Endothelial cell (in vitro differentiated cells): Measurements from ENCODE around the gene OR5D16. TPM values are rescaled to one million over a fixed set of nuclear protein-coding genes. Genes with fewer than 3 reads are reported as not detected.

Experiments used
- DNase-seq: peaks from one replicate; pipeline ENCODE4 v3.0.0; 2021; ENCODE audit warnings: low spot score
- H3K27ac Mint-ChIP-seq: one replicate; pipeline ENCODE4 v1.8.0; 2021; ENCODE audit warnings: mixed read lengths, inconsistent platforms; ENCODE audit not compliant: unreplicated experiment
- H3K27me3 Mint-ChIP-seq: one replicate; pipeline ENCODE4 v1.8.0; 2021; ENCODE audit warnings: mild to moderate bottlenecking, moderate library complexity, mixed read lengths, inconsistent platforms; ENCODE audit not compliant: unreplicated experiment
- H3K36me3 Mint-ChIP-seq: one replicate; pipeline ENCODE4 v1.8.0; 2021; ENCODE audit warnings: mild to moderate bottlenecking, low read depth, mixed read lengths, inconsistent platforms; ENCODE audit not compliant: unreplicated experiment
- H3K4me1 Mint-ChIP-seq: one replicate; pipeline ENCODE4 v1.8.0; 2021; ENCODE audit warnings: mild to moderate bottlenecking, mixed read lengths, inconsistent platforms; ENCODE audit not compliant: unreplicated experiment
- H3K4me3 Mint-ChIP-seq: one replicate; pipeline ENCODE4 v1.8.0; 2021; ENCODE audit warnings: mild to moderate bottlenecking, mixed read lengths, inconsistent platforms; ENCODE audit not compliant: unreplicated experiment
- H3K9me3 Mint-ChIP-seq: one replicate; pipeline ENCODE4 v1.8.0; 2021; ENCODE audit warnings: mixed read lengths, inconsistent platforms; ENCODE audit not compliant: unreplicated experiment
- CTCF ChIP-seq: fragments of 200-600 bp; sonication (generic); IDR thresholded peaks from one replicate; pipeline ENCODE4 v1.5.0; 2021; ENCODE audit warnings: antibody characterized with exemption; ENCODE audit not compliant: unreplicated experiment
- long read RNA-seq: library from polyadenylated mRNA; unstranded; transcript quantifications from one replicate; pipeline ENCODE4 v2.0.0, GENCODE V29; 2020; ENCODE audit not compliant: unreplicated experiment
- total RNA-seq: library from RNA; stranded (reverse); fragmentation: NEBNext Ultra II Directional; extraction: Animal tissue kit (Norgen Biotek cat#: 25700); gene quantifications from one replicate; pipeline ENCODE4 v1.2.1, GENCODE V29; 2021; ENCODE audit not compliant: unreplicated experiment

The OR5D16 gene
- total RNA-seq, result not detected
- long read RNA-seq, result 0 reads

GRCh38 chr11:55838452-55838851 is at the start of gene OR5D16:
Gene OR5D16, plus strand, starts transcription at chr11:55838752. Its CDS starts 0 bp downstream, at chr11:55838752.
- no peak for DNase-seq
- no peaks in the 10 kb centered on the region for H3K9me3 Mint-ChIP-seq
- peaks cover 3% of the 10 kb centered on the region for H3K27me3 Mint-ChIP-seq
- TF ChIP-seq CTCF, result no peak
- no peak within 1 kb of the TSS for H3K27ac Mint-ChIP-seq
- H3K4me1 Mint-ChIP-seq, result no peaks in the 10 kb centered on the region
- H3K36me3 Mint-ChIP-seq, result no peaks in the 10 kb centered on the region
- H3K4me3 Mint-ChIP-seq, result no peak within 1 kb of the TSS

DNA sequence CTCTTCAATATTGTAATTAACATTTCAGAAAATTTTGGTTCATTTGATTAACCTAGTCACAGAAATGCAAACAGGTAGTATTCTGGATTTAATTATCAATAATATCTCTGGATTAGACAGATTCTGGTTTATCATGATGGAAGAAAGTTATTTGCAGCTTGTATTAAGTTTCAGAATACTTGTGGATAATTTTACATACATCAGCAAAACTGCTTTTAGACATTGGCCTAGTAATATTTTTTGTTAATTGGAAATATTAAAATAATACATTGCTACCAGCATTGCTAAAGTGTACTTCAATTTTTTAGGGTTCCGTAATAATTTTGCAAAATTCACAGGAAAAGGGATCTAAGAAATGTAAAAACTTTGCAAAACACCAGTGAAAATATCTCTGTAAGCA is 46.9 kb upstream of the OR5D16 start:
- no peak for DNase-seq
- H3K27me3 Mint-ChIP-seq, result peaks cover 1% of the 10 kb centered on the region
- H3K9me3 Mint-ChIP-seq, result peaks cover 30% of the 10 kb centered on the region
- peaks cover 4% of the 10 kb centered on the region for H3K36me3 Mint-ChIP-seq
- no peak for TF ChIP-seq CTCF
- H3K4me1 Mint-ChIP-seq, result no peaks in the 10 kb centered on the region
- H3K27ac Mint-ChIP-seq, result no peak overlapping the region
- no peak overlapping the region for H3K4me3 Mint-ChIP-seq

- H3K9me3 Mint-ChIP-seq, result peaks cover 20% of the 10 kb centered on the region
- no peaks in the 10 kb centered on the region for H3K36me3 Mint-ChIP-seq
- no peak for DNase-seq
- H3K27me3 Mint-ChIP-seq, result peaks cover 3% of the 10 kb centered on the region
- no peak overlapping the region for H3K4me3 Mint-ChIP-seq
- no peak overlapping the region for H3K27ac Mint-ChIP-seq
- no peaks in the 10 kb centered on the region for H3K4me1 Mint-ChIP-seq
- no peak for TF ChIP-seq CTCF
Observed at GRCh38 chr11:55793321-55793720, 45.2 kb upstream of the OR5D16 start.

DNA sequence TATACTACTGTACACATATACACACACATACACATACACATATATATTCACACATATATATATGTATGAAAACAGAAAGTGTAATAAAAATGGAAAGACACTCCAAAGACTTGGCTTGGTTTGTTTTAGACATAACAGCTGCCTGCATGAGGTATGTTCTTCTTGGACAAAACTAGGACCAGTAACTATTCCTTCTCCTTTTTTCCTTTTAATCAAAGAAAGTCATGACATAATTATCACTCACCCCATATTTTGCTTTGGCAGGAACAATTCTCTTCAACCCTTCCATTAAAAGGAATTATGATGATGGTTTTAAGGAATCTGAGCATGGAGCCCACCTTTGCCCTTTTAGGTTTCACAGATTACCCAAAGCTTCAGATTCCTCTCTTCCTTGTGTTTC is 43.3 kb upstream of the OR5D16 start, which contains the start of gene OR5D14:
TSS of gene OR5D14 (plus strand) at position 301 of the 400 bp plus-strand sequence. CDS start at position 301, 0 bp downstream.
- no peak for DNase-seq
- TF ChIP-seq CTCF, result no peak
- Mint-ChIP-seq H3K27ac (no peak within 1 kb of the TSS), H3K4me1 (no peaks in the 10 kb centered on the region), H3K36me3 (no peaks in the 10 kb centered on the region), H3K4me3 (no peak within 1 kb of the TSS), H3K9me3 (peaks cover 20% of the 10 kb centered on the region), H3K27me3 (peaks cover 3% of the 10 kb centered on the region)

DNA sequence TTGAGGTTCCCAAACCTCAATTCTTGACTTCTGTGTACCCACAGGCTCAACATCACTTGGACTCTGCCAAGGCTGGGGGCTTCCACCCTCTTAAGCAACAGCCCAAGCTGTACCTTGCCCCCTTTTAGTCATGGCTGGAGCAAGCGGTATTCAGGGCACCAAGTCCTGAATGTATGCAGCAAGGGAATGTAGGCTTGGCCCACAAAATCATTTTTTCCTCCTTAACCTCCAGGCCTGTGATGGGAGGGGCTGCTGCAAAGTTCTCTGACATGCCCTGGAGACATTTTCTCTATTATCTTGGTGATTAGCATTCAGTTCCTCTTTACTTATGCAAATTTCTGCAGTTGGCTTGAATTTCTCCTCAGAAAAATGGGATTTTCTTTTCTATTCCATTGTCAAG is 32.3 kb upstream of the OR5D16 start:
- no peak for DNase-seq
- H3K27ac Mint-ChIP-seq, result no peak overlapping the region
- H3K36me3 Mint-ChIP-seq, result no peaks in the 10 kb centered on the region
- no peak for TF ChIP-seq CTCF
- no peak overlapping the region for H3K4me3 Mint-ChIP-seq
- H3K4me1 Mint-ChIP-seq, result no peaks in the 10 kb centered on the region
- H3K9me3 Mint-ChIP-seq, result peaks cover 17% of the 10 kb centered on the region
- H3K27me3 Mint-ChIP-seq, result peaks cover 4% of the 10 kb centered on the region
